Tibial nerve (tissue), 3 donors: Measurements from ENCODE around the gene TNFRSF6B.

Experiments
- POLR2A ChIP-seq, 2 donors: fragments of 450-650 bp; IDR thresholded peaks; one replicate each; pipeline ENCODE4 v1.6.1; 2017; ENCODE audit warnings: antibody characterized with exemption in 2 of 2, mild to moderate bottlenecking in 2 of 2, moderate library complexity in 2 of 2
- TF ChIP-seq, protein P1 (sequence below), 5 experiments: fragments of 200-600 bp in 3 of 5; fragments of 450-650 bp in 2 of 5; sonication (generic) in 3 of 5; IDR thresholded peaks; one replicate each; pipeline ENCODE4 v1.5.1; 2016 to 2019; ENCODE audit warnings: antibody characterized with exemption in 5 of 5, mild to moderate bottlenecking in 3 of 5, moderate library complexity in 2 of 5

DNA sequence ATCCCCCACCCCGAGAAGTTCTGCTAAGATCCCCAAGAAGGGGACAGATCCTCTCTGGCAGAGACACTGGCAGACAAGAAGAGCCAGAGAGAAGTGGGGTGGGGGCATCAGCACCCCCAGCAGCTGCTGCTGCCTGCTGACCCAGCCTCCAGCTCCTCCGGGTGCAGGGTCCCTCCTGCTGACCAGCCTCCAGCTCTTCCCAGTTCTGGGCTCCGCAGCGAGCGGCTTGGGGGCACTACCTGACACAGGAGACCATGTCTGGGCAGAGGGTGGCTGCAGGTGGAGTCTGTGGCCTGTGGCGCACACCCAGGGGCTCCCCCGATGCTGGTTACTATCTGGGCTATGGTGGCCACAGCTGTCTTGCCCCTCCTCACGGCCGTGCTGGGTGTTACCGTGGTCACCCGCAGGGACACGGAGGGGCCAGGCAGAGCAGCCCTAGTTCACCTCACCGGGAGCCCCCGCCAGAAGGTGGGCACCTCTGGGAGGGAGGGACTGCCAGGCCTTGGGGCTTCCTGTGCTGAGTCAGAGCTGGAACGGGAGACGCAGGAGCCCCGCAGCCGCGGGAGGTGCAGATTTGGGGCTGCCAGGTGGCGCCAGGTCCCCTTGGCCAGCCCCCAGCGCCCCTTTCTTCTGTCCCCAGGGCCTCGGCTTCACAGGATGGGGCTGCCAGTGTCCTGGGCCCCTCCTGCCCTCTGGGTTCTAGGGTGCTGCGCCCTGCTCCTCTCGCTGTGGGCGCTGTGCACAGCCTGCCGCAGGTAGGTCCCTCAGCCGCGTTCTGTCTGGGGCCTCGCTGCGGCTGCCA, 40.6 kb downstream of the TNFRSF6B start:
- TF ChIP-seq, protein P1, sequence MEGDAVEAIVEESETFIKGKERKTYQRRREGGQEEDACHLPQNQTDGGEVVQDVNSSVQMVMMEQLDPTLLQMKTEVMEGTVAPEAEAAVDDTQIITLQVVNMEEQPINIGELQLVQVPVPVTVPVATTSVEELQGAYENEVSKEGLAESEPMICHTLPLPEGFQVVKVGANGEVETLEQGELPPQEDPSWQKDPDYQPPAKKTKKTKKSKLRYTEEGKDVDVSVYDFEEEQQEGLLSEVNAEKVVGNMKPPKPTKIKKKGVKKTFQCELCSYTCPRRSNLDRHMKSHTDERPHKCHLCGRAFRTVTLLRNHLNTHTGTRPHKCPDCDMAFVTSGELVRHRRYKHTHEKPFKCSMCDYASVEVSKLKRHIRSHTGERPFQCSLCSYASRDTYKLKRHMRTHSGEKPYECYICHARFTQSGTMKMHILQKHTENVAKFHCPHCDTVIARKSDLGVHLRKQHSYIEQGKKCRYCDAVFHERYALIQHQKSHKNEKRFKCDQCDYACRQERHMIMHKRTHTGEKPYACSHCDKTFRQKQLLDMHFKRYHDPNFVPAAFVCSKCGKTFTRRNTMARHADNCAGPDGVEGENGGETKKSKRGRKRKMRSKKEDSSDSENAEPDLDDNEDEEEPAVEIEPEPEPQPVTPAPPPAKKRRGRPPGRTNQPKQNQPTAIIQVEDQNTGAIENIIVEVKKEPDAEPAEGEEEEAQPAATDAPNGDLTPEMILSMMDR (IDR thresholded peaks at IDR 0.05) = no peak
- TF ChIP-seq POLR2A (IDR thresholded peaks at IDR 0.05) = no peak
